Measurements from ENCODE around the gene ITGB3.

DNA sequence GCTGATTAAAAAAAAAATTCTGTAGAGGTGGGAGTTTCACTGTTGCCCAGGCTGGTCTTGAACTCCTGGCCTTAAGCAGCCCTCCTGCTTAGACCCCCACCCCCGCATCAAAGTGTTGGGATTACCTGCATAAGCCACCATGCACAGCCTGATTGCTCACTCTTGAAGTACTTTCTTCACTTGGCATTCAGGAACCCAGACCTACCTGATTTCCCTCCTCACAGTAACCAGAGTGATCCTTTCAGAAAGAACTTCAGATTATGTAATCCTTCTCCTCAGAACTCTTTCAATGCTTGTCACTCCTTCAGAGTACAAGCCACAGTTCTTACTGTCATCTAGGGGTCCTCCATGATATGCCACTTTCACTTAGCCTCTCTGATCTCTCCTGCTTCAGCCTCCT is 71.5 kb downstream of the ITGB3 start:
- TF ChIP-seq, protein P1, sequence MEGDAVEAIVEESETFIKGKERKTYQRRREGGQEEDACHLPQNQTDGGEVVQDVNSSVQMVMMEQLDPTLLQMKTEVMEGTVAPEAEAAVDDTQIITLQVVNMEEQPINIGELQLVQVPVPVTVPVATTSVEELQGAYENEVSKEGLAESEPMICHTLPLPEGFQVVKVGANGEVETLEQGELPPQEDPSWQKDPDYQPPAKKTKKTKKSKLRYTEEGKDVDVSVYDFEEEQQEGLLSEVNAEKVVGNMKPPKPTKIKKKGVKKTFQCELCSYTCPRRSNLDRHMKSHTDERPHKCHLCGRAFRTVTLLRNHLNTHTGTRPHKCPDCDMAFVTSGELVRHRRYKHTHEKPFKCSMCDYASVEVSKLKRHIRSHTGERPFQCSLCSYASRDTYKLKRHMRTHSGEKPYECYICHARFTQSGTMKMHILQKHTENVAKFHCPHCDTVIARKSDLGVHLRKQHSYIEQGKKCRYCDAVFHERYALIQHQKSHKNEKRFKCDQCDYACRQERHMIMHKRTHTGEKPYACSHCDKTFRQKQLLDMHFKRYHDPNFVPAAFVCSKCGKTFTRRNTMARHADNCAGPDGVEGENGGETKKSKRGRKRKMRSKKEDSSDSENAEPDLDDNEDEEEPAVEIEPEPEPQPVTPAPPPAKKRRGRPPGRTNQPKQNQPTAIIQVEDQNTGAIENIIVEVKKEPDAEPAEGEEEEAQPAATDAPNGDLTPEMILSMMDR (IDR thresholded peaks at IDR 0.05), result no peak
- TF ChIP-seq POLR2A (IDR thresholded peaks at IDR 0.05) (no peak), EP300 (IDR thresholded peaks at IDR 0.05) (no peak)

All from ovary (tissue), 3 donors.